Naive B cell (primary cell): Measurements from ENCODE around the gene ARL2BP. TPM values are rescaled to one million over a fixed set of nuclear protein-coding genes. Genes with fewer than 3 reads are reported as not detected.
"Not testable (repeated sequence)": the region's sequence is repeated elsewhere in the genome, so short reads cannot be mapped to it uniquely, and the experiment has no call there.

Source experiments
- ATAC-seq, 2 donors: fragments of 150-1000 bp; cut with Tn5 transposase; 2 replicates each; pipeline ENCODE4 v1.10.0; 2021; ENCODE audit warnings: low read depth in 2 of 2, mild to moderate bottlenecking in 2 of 2, moderate library complexity in 2 of 2
- DNase-seq: peaks from one replicate; pipeline ENCODE4 v3.0.0; 2022
- H3K27ac Mint-ChIP-seq, 6 donors: one replicate each; pipeline ENCODE4 v1.8.0; 2020 to 2022; ENCODE audit warnings: mild to moderate bottlenecking in 6 of 6, mixed read lengths in 6 of 6, moderate library complexity in 5 of 6, inconsistent platforms in 2 of 6
- H3K27me3 Mint-ChIP-seq, 3 donors: one replicate each; pipeline ENCODE4 v1.8.0; 2021 to 2022; ENCODE audit warnings: mixed read lengths in 3 of 3, mild to moderate bottlenecking in 1 of 3
- H3K36me3 Mint-ChIP-seq, 2 donors: one replicate each; pipeline ENCODE4 v1.8.0; 2020 to 2022; ENCODE audit warnings: mixed read lengths in 2 of 2, inconsistent platforms in 1 of 2, mild to moderate bottlenecking in 1 of 2
- H3K4me1 Mint-ChIP-seq, 3 donors: one replicate each; pipeline ENCODE4 v1.8.0; 2020 to 2022; ENCODE audit warnings: mixed read lengths in 3 of 3, inconsistent platforms in 1 of 3, mild to moderate bottlenecking in 1 of 3, moderate library complexity in 1 of 3
- H3K4me3 Mint-ChIP-seq, 8 donors: one replicate each; pipeline ENCODE4 v1.8.0; 2020 to 2022; ENCODE audit warnings: mild to moderate bottlenecking in 8 of 8, mixed read lengths in 8 of 8, moderate library complexity in 8 of 8, inconsistent platforms in 2 of 8
- H3K9me3 Mint-ChIP-seq, 7 donors: one replicate each; pipeline ENCODE4 v1.8.0; 2020 to 2022; ENCODE audit warnings: mixed read lengths in 7 of 7, mild to moderate bottlenecking in 5 of 7, inconsistent platforms in 2 of 7, moderate library complexity in 1 of 7
- polyA plus RNA-seq, 6 donors: library from polyadenylated mRNA; unstranded; fragments of 300-500 nt; fragmentation: Illumina TruSeq; gene quantifications; one replicate each; pipeline ENCODE4 v1.2.3, GENCODE V29; 2021; ENCODE audit warnings: low read depth in 6 of 6

The ARL2BP gene
- polyA plus RNA-seq, 6 donors from 2014 or later = 108 to 236 (median 132) TPM

GRCh38 chr16:57271063-57271345 is 25.9 kb downstream of the ARL2BP start:
- H3K9me3 Mint-ChIP-seq = no peaks in the 10 kb centered on the region
- no peaks in the 10 kb centered on the region for H3K4me1 Mint-ChIP-seq
- H3K36me3 Mint-ChIP-seq = no peaks in the 10 kb centered on the region
- no peak overlapping the region for H3K4me3 Mint-ChIP-seq
- H3K27ac Mint-ChIP-seq = no peak overlapping the region
- peaks cover 0 to 7% (median 7%) of the 10 kb centered on the region in 3 donors for H3K27me3 Mint-ChIP-seq
- DNase-seq = no peak
- ATAC-seq = no peak

GRCh38 chr16:57271867-57272495 is 26.9 kb downstream of the ARL2BP start:
- H3K9me3 Mint-ChIP-seq = no peaks in the 10 kb centered on the region
- no peak for ATAC-seq
- H3K4me3 Mint-ChIP-seq = no peak overlapping the region
- H3K4me1 Mint-ChIP-seq = no peaks in the 10 kb centered on the region
- H3K36me3 Mint-ChIP-seq = no peaks in the 10 kb centered on the region
- peaks cover 0 to 7% (median 7%) of the 10 kb centered on the region in 3 donors for H3K27me3 Mint-ChIP-seq
- DNase-seq = no peak
- no peak overlapping the region for H3K27ac Mint-ChIP-seq

- Mint-ChIP-seq H3K36me3 (no peaks in the 10 kb centered on the region), H3K4me3 (no peak overlapping the region), H3K4me1 (peaks cover 0 to 6% (median 5%) of the 10 kb centered on the region in 3 donors), H3K27me3 (peaks cover 7 to 16% (median 11%) of the 10 kb centered on the region in 3 donors), H3K9me3 (no peaks in the 10 kb centered on the region), H3K27ac (no peak overlapping the region)
- DNase-seq (no peak), ATAC-seq (no peak)
Observed at GRCh38 chr16:57273359-57273758, 28.3 kb downstream of the ARL2BP start.

GRCh38 chr16:57273826-57274225 is 28.8 kb downstream of the ARL2BP start:
- DNase-seq (no peak), ATAC-seq (no peak)
- peaks cover 0 to 6% (median 5%) of the 10 kb centered on the region in 3 donors for H3K4me1 Mint-ChIP-seq
- no peak overlapping the region for H3K4me3 Mint-ChIP-seq
- no peaks in the 10 kb centered on the region for H3K36me3 Mint-ChIP-seq
- H3K27ac Mint-ChIP-seq = no peak overlapping the region
- H3K9me3 Mint-ChIP-seq = no peaks in the 10 kb centered on the region
- H3K27me3 Mint-ChIP-seq = peaks cover 7 to 21% (median 11%) of the 10 kb centered on the region in 3 donors

GRCh38 chr16:57275946-57276345 is 30.9 kb downstream of the ARL2BP start:
- H3K27me3 Mint-ChIP-seq = peaks cover 7 to 41% (median 13%) of the 10 kb centered on the region in 3 donors
- not testable (repeated sequence) for H3K4me3 Mint-ChIP-seq, H3K27ac Mint-ChIP-seq, H3K36me3 Mint-ChIP-seq, H3K4me1 Mint-ChIP-seq, ATAC-seq, H3K9me3 Mint-ChIP-seq, DNase-seq

- ATAC-seq (no peak), DNase-seq (no peak)
- H3K9me3 Mint-ChIP-seq = no peaks in the 10 kb centered on the region
- peak overlapping the region in 1 of 8 donors; percentile 25 for H3K4me3 Mint-ChIP-seq
- H3K27me3 Mint-ChIP-seq = peaks cover 8 to 46% (median 16%) of the 10 kb centered on the region in 3 donors
- H3K36me3 Mint-ChIP-seq = no peaks in the 10 kb centered on the region
- no peak overlapping the region for H3K27ac Mint-ChIP-seq
- H3K4me1 Mint-ChIP-seq = peaks cover 0 to 6% (median 5%) of the 10 kb centered on the region in 3 donors
Observed at GRCh38 chr16:57276596-57276995, 31.5 kb downstream of the ARL2BP start.

- no peaks in the 10 kb centered on the region for H3K36me3 Mint-ChIP-seq
- peak; percentile 55 for ATAC-seq
- peaks cover 0 to 6% (median 5%) of the 10 kb centered on the region in 3 donors for H3K4me1 Mint-ChIP-seq
- DNase-seq = no peak
- peak overlapping the region in 1 of 6 donors; percentile 77 for H3K27ac Mint-ChIP-seq
- H3K9me3 Mint-ChIP-seq = no peaks in the 10 kb centered on the region
- H3K4me3 Mint-ChIP-seq = no peak overlapping the region
- H3K27me3 Mint-ChIP-seq = peaks cover 16 to 56% (median 18%) of the 10 kb centered on the region in 3 donors
Observed at GRCh38 chr16:57277586-57277985, 32.5 kb downstream of the ARL2BP start.

GRCh38 chr16:57278494-57278893 is 33.4 kb downstream of the ARL2BP start:
- DNase-seq (no peak), ATAC-seq (no peak)
- no peaks in the 10 kb centered on the region for H3K36me3 Mint-ChIP-seq
- H3K27me3 Mint-ChIP-seq = peaks cover 16 to 65% (median 27%) of the 10 kb centered on the region in 3 donors
- H3K4me1 Mint-ChIP-seq = peaks cover 0 to 11% (median 8%) of the 10 kb centered on the region in 3 donors
- H3K4me3 Mint-ChIP-seq = no peak overlapping the region
- H3K27ac Mint-ChIP-seq = no peak overlapping the region
- no peaks in the 10 kb centered on the region for H3K9me3 Mint-ChIP-seq

- no peak for DNase-seq
- H3K9me3 Mint-ChIP-seq = no peaks in the 10 kb centered on the region
- peaks cover 5 to 19% (median 16%) of the 10 kb centered on the region in 3 donors for H3K4me1 Mint-ChIP-seq
- ATAC-seq = no peak
- H3K27me3 Mint-ChIP-seq = peaks cover 24 to 77% (median 34%) of the 10 kb centered on the region in 3 donors
- H3K27ac Mint-ChIP-seq = peak overlapping the region in 1 of 6 donors; percentile 28
- H3K36me3 Mint-ChIP-seq = no peaks in the 10 kb centered on the region
- H3K4me3 Mint-ChIP-seq = peak overlapping the region in 1 of 8 donors; percentile 22
Observed at GRCh38 chr16:57279780-57280638, 35.0 kb downstream of the ARL2BP start.

- ATAC-seq (no peak), DNase-seq (no peak)
- Mint-ChIP-seq H3K27ac (peak overlapping the region in 1 of 6 donors; percentile 22), H3K9me3 (no peaks in the 10 kb centered on the region), H3K4me3 (no peak overlapping the region), H3K27me3 (peaks cover 28 to 76% (median 35%) of the 10 kb centered on the region in 3 donors), H3K36me3 (no peaks in the 10 kb centered on the region), H3K4me1 (peaks cover 5 to 22% (median 19%) of the 10 kb centered on the region in 3 donors)
Observed at GRCh38 chr16:57281791-57282190, 36.7 kb downstream of the ARL2BP start.

GRCh38 chr16:57282510-57283213 is 37.6 kb downstream of the ARL2BP start:
- Mint-ChIP-seq H3K27me3 (peaks cover 32 to 82% (median 40%) of the 10 kb centered on the region in 3 donors), H3K27ac (no peak overlapping the region), H3K36me3 (no peaks in the 10 kb centered on the region), H3K4me1 (peaks cover 5 to 18% (median 17%) of the 10 kb centered on the region in 3 donors), H3K4me3 (peak overlapping the region in 4 of 8 donors; percentile 34 to 80 (median 64)), H3K9me3 (no peaks in the 10 kb centered on the region)
- DNase-seq (no peak), ATAC-seq (no peak)

- H3K27me3 Mint-ChIP-seq = peaks cover 30 to 74% (median 35%) of the 10 kb centered on the region in 3 donors
- H3K36me3 Mint-ChIP-seq = no peaks in the 10 kb centered on the region
- no peaks in the 10 kb centered on the region for H3K9me3 Mint-ChIP-seq
- DNase-seq (no peak), ATAC-seq (no peak)
- H3K27ac Mint-ChIP-seq = peak overlapping the region in 1 of 6 donors; percentile 22
- peaks cover 5 to 16% (median 13%) of the 10 kb centered on the region in 3 donors for H3K4me1 Mint-ChIP-seq
- peak overlapping the region; percentile 52 to 86 (median 80) for H3K4me3 Mint-ChIP-seq
Observed at GRCh38 chr16:57283214-57283958, 38.3 kb downstream of the ARL2BP start.

GRCh38 chr16:57283959-57284208 is 38.8 kb downstream of the ARL2BP start:
- no peaks in the 10 kb centered on the region for H3K36me3 Mint-ChIP-seq
- no peak overlapping the region for H3K27ac Mint-ChIP-seq
- ATAC-seq (no peak), DNase-seq (no peak)
- no peaks in the 10 kb centered on the region for H3K9me3 Mint-ChIP-seq
- H3K27me3 Mint-ChIP-seq = peaks cover 30 to 69% (median 35%) of the 10 kb centered on the region in 3 donors
- peak overlapping the region; percentile 52 to 86 (median 80) for H3K4me3 Mint-ChIP-seq
- peaks cover 5 to 16% (median 13%) of the 10 kb centered on the region in 3 donors for H3K4me1 Mint-ChIP-seq
